SJSA1 (cell line): ENCODE measurements around the gene ANKRD2. TPM values are rescaled to one million over a fixed set of nuclear protein-coding genes. Genes with fewer than 3 reads are reported as not detected.
"Not testable (repeated sequence)": the region's sequence is repeated elsewhere in the genome, so short reads cannot be mapped to it uniquely, and the experiment has no call there.

ENCODE experiments used
- DNase-seq, 2 experiments: peaks; one replicate each; pipeline ENCODE4 v3.0.0-alpha.2; 2015 to 2020; ENCODE audit warnings: low spot score in 2 of 2, low read depth in 1 of 2
- H3K27ac ChIP-seq: fragments of 250-450 bp; sonication (Bioruptor Pico); 2 replicates; pipeline ENCODE4 v1.5.1; 2020; ENCODE audit warnings: mild to moderate bottlenecking, moderate library complexity
- H3K27me3 ChIP-seq: fragments of 250-450 bp; sonication (Bioruptor Pico); replicated peaks from 2 replicates; pipeline ENCODE4 v1.5.1; 2020; ENCODE audit warnings: mild to moderate bottlenecking, moderate library complexity
- H3K36me3 ChIP-seq: fragments of 250-450 bp; sonication (Bioruptor Pico); 2 replicates; pipeline ENCODE4 v1.5.1; 2020; ENCODE audit warnings: mild to moderate bottlenecking
- H3K4me1 ChIP-seq: fragments of 250-450 bp; sonication (Bioruptor Pico); replicated peaks from 2 replicates; pipeline ENCODE4 v1.6.1; 2021; ENCODE audit warnings: mild to moderate bottlenecking
- H3K4me3 ChIP-seq: fragments of 250-450 bp; sonication (Bioruptor Pico); 2 replicates; pipeline ENCODE4 v1.5.1; 2020; ENCODE audit warnings: mild to moderate bottlenecking
- H3K9me3 ChIP-seq: fragments of 250-450 bp; sonication (Bioruptor Pico); replicated peaks from 2 replicates; pipeline ENCODE4 v1.5.1; 2020; ENCODE audit warnings: mild to moderate bottlenecking
- total RNA-seq: library from RNA; depleted of rRNA; stranded (reverse); fragments of >200 nt; shearing (Covaris generic); gene quantifications from 2 replicates; pipeline ENCODE4 v1.2.3, GENCODE V29; 2014; rRNA removed

Gene ANKRD2, protein sequence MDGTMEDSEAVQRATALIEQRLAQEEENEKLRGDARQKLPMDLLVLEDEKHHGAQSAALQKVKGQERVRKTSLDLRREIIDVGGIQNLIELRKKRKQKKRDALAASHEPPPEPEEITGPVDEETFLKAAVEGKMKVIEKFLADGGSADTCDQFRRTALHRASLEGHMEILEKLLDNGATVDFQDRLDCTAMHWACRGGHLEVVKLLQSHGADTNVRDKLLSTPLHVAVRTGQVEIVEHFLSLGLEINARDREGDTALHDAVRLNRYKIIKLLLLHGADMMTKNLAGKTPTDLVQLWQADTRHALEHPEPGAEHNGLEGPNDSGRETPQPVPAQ
- total RNA-seq = 0.22 TPM in 1 of 2 replicates, not detected in the other

DNA sequence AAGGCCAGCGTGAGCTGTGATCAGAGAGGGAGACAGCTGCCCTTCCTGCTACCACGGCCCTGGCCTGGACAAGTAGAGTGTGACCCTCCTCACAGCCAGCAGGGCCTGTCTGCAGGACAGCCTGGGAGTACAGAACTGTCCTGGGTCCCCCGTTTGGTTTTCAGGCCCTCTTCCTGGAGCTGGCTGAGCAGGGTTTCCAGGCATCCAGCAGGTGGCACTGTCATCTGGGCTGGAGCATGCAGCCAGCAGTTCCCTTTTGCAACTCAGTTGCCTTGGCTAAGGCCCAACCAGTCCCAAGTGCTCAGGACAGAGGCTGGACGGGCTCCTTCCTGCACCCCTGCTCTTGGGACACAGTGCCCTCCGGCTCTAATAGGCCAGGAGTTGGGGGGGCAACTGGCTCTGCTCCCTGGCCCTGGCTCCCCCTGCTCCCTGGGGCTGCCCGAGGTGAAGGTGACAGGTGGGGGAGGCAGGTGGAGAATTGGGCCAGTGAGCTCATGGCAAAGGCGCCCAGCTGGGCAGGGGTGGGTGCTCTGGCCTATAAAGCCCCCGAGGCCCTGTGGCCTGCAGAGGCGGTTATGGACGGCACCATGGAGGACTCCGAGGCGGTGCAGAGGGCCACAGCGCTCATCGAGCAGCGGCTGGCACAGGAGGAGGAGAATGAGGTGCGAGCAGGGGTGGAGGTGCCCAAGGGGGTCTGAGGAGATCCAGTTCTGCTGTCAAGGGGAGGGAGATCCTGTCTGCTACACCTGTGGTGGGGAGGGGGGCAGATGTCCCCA is at the start of gene ANKRD2:
TSS of gene ANKRD2 (plus strand) at position 566 of the 776 bp plus-strand sequence. CDS start at position 576, 10 bp downstream.
- Histone ChIP-seq H3K27ac (no peak within 1 kb of the TSS), H3K4me3 (no peak within 1 kb of the TSS), H3K4me1 (peaks cover 25% of the 10 kb centered on the region), H3K9me3 (no peaks in the 10 kb centered on the region), H3K36me3 (peaks cover 4% of the 10 kb centered on the region; the same call in 1 of the 2 replicates), H3K27me3 (no peaks in the 10 kb centered on the region)
- DNase-seq = peak; percentile 42 to 78

DNA sequence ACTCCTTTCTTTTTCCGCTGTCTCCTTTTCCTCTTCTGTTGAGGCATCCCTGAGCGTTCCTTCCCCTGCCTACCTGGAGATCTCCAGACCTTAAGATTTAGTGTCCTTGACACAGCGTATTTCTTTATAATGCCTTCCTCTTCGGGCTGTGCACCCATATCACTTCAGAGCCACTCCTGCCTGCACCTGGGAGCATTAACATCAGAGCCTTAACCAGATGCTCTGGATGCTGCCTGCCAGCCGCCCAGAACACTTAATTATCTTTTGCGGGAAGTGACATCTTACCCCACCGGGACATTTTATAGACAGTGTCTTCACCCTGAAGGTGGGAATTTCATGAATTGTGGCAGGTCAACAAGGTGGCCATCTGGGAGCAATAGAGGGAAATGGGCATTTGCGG is 49.6 kb upstream of the ANKRD2 start:
- no peak overlapping the region for H3K27ac ChIP-seq
- DNase-seq = no peak
- no peaks in the 10 kb centered on the region for H3K27me3 ChIP-seq
- no peaks in the 10 kb centered on the region for H3K36me3 ChIP-seq
- H3K4me1 ChIP-seq = peaks cover 17% of the 10 kb centered on the region
- no peaks in the 10 kb centered on the region for H3K9me3 ChIP-seq
- no peak overlapping the region for H3K4me3 ChIP-seq

DNA sequence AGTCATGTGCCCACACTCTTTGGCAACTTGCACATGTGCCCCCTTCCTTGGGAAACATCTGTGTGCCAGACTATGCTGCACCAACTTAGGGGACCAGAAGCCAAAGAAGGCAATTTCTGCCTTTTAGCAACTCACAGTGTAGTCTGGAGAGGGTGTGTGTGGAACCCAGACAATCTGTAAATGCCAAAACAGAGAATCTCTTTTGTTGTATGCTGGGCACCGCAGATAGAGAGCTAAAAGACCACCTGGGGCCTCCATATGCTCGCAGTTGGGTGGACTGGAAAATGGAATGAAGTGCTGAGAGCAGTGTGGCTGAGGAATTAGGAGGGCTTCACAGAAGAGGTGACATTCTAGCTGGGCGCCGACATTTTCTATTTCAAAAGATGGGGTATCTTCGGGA is 47.5 kb upstream of the ANKRD2 start:
- no peak for DNase-seq
- Histone ChIP-seq H3K27ac (no peak overlapping the region), H3K4me3 (no peak overlapping the region), H3K4me1 (peaks cover 9% of the 10 kb centered on the region), H3K9me3 (no peaks in the 10 kb centered on the region), H3K27me3 (no peaks in the 10 kb centered on the region), H3K36me3 (no peaks in the 10 kb centered on the region)

DNA sequence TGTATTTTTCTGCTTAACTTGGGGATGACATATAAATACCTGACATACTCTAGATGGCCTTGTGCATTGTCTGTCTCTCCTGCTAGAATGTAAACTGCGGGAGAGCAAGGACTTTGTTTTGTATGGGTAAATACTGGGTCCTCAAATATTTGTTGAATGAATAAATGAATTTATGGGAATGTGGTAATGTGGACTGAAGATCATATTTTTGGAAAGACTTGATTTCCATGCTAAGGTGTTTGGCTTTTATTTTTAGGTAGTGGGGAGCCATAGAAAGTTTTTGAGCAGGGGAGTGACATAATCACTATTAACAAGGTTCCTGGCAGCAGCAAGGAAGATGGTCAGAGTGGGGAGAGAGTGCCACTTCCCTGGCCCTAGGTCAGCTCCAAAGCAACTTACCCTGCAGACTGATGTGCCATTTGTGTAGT is 46.9 kb upstream of the ANKRD2 start:
- DNase-seq = no peak
- Histone ChIP-seq H3K9me3 (no peaks in the 10 kb centered on the region), H3K4me3 (no peak overlapping the region)

DNA sequence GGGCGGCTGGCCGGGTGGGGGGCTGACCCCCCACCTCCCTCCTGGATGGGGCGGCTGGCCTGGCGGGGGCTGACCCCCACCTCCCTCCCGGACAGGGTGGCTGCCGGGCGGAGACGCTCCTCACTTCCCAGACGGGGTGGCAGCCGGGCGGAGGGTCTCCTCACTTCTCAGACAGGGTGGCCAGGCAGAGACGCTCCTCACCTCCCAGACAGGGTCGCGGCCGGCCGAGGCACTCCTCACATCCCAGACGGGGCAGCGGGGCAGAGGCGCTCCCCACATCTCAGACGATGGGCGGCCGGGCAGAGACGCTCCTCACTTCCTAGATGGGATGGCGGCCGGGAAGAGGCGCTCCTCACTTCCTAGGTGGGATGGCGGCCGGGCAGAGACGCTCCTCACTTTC is 43.7 kb upstream of the ANKRD2 start:
- not testable (repeated sequence) for H3K4me3 ChIP-seq, H3K27ac ChIP-seq, H3K9me3 ChIP-seq, DNase-seq, H3K27me3 ChIP-seq, H3K36me3 ChIP-seq
- peaks cover 20% of the 10 kb centered on the region for H3K4me1 ChIP-seq

More for the DNA sequence above, 46.9 kb upstream of the ANKRD2 start:
- Histone ChIP-seq H3K4me1 (peaks cover 9% of the 10 kb centered on the region), H3K27me3 (no peaks in the 10 kb centered on the region), H3K36me3 (no peaks in the 10 kb centered on the region), H3K27ac (no peak overlapping the region)

DNA sequence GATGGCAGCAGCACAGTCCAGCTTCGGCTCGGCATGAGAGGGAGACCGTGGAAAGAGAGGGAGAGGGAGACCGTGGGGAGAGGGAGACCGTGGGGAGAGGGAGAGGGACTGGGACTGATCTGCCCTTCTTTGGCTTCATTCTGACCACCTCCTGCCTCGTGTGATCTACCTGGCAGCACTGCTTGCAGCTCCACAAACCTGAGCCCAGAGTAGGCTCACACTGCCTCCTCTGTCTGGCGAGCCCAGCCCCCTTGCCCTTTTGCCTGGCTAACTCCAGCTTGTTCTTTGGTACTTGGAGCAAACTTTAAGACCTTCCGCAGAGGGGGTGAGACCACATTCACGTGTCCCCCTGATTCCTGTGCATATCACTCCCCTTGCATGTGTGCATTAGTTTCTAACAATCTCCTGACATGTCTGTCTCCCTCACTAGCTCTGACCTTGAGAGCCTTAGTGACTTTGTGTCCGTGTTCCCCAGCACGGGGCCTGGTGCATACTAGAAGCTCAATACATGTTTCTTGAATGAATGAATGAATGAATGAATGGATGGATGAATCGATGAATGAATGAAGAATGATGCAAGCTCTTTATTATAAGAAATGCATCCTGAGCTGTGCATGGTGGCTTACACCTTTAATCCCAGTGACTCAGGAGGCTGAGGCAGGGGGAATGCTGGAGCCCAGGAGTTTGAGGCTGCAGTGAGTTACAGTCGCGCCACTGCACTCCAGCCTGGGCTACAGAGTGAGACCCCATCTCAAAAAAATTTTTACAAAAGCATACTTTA is 42.7 kb upstream of the ANKRD2 start:
- no peaks in the 10 kb centered on the region for H3K27me3 ChIP-seq
- H3K9me3 ChIP-seq = no peaks in the 10 kb centered on the region

DNA sequence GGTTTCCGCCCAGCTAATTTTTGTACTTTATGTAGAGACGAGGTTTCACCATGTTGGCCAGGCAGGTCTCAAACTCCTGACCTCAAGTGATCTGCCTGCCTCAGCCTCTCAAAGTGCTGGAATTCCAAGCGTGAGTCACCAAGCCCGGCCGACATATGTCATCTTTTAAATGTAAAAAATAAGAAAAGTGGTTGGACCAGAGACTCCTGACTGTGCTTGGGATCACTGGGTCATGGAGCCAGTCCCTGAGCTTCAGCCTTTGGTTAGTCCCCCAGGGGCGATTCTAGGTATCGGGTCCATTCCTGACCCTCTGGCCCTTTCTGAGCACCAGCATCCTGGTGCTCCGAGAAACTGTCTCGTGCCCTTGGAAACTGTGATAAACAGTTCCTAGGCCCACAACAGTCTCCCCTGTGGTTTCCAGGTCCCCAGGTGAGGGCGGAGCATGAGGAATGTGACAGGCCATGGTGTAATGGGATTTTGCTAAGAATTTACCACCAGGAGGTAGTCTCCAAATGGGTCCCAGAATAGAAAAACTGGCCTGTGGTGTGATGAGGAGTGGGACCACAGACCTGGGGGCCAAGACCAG is 41.1 kb upstream of the ANKRD2 start:
- DNase-seq = peak in 1 of 2 experiments; percentile 12
- H3K4me3 ChIP-seq = no peak overlapping the region
- H3K27ac ChIP-seq = no peak overlapping the region

More for the DNA sequence above, 42.7 kb upstream of the ANKRD2 start:
- H3K4me3 ChIP-seq = no peak overlapping the region
- no peaks in the 10 kb centered on the region for H3K36me3 ChIP-seq
- DNase-seq = no peak
- peaks cover 20% of the 10 kb centered on the region for H3K4me1 ChIP-seq
- H3K27ac ChIP-seq = no peak overlapping the region

DNA sequence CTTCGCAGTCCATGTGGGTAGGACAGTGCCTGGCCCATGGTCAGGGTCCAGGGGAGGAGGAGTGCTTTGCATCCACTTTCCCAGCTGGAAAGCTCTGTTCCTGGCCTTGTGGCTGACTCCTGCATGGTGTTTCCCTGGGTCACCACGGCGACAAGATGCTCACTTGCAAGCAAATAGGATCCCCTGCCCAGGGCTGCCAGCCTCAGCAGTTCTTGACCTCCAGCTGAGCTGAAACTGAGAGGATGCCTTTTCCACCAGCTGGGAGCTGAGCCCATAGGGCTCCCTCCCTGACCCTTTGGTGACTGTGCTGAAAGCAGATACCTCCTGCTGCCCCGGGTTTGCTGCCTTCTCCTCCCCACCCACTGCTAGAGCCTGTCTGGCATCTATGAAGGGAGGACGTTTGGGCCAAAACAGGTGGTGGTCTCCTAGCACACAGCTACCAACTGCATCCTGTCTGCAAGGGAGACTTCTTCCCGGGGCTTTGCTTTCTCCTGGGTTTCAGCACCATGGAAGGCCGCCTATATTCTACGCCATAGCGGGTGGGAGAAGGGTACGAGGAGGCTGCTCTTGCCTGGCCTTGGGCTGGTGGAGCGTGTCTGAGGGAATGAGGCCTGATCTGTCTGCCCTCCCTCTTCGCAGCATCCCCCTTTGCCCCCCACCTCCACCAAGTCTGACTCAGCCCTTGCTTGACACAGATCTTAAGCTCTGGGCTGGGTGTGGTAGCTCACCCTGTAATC is 39.5 kb upstream of the ANKRD2 start:
- H3K4me1 ChIP-seq = peaks cover 11% of the 10 kb centered on the region
- no peak overlapping the region for H3K4me3 ChIP-seq
- H3K27me3 ChIP-seq = no peaks in the 10 kb centered on the region
- no peaks in the 10 kb centered on the region for H3K36me3 ChIP-seq
- no peak overlapping the region for H3K27ac ChIP-seq
- H3K9me3 ChIP-seq = no peaks in the 10 kb centered on the region
- no peak for DNase-seq

More for the DNA sequence above, 41.1 kb upstream of the ANKRD2 start:
- H3K4me1 ChIP-seq = peaks cover 11% of the 10 kb centered on the region
- H3K27me3 ChIP-seq = no peaks in the 10 kb centered on the region
- no peaks in the 10 kb centered on the region for H3K36me3 ChIP-seq
- H3K9me3 ChIP-seq = no peaks in the 10 kb centered on the region

DNA sequence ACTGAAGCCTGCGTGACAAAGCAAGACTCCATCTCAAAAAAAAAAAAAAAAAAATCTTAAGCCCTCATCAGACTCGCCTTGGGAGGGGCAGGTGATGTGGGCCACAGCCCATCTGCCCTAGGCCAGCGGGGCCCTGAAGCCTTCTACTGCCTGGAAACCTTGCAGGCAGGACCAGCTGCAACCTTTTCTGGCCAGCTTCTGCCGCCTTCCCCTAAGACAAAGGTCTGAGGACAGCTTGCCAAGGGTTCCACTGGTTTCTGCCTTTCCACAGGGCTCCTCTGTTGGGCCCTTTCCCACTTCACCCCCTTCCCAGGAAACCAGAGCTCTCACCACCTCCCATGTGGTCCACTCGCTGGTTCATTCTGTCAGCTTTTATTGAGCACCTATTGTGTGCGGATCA is 38.7 kb upstream of the ANKRD2 start:
- H3K27ac ChIP-seq = no peak overlapping the region
- H3K9me3 ChIP-seq = no peaks in the 10 kb centered on the region
- DNase-seq = no peak
- peaks cover 11% of the 10 kb centered on the region for H3K4me1 ChIP-seq
- no peaks in the 10 kb centered on the region for H3K36me3 ChIP-seq
- H3K27me3 ChIP-seq = no peaks in the 10 kb centered on the region
- no peak overlapping the region for H3K4me3 ChIP-seq

DNA sequence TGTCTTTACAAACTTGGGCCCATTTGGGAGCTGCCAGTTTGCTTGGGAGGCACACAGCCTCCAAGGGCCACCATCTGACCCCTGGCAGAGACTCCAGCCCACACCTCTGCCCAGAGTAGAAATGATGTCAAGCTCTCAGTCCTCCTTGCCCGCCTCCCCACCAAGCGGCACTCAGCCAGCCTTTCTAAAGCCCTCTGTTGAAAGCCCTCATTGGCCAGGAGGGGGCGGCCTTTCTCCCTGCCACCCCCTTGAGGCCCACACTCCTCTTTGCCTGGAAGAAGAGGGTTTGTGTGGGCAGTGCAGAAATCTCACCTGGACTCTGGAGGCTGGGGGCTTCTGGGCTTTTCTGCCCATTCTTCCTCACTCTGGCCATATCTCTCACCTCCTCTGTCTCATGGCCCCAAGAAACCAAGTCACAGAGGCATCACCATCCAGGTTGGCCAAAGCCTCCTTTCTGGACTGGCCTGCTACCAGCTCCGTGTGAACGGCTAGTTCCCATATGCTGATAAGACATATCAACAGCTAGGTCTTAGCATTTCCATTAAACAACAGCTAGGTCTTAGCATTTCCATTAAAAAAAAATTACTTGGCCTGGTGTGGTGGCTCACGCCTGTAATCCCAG is 37.7 kb upstream of the ANKRD2 start:
- no peak overlapping the region for H3K4me3 ChIP-seq
- H3K36me3 ChIP-seq = no peaks in the 10 kb centered on the region
- peaks cover 11% of the 10 kb centered on the region for H3K4me1 ChIP-seq
- no peaks in the 10 kb centered on the region for H3K9me3 ChIP-seq
- H3K27ac ChIP-seq = no peak overlapping the region
- DNase-seq = no peak
- no peaks in the 10 kb centered on the region for H3K27me3 ChIP-seq

DNA sequence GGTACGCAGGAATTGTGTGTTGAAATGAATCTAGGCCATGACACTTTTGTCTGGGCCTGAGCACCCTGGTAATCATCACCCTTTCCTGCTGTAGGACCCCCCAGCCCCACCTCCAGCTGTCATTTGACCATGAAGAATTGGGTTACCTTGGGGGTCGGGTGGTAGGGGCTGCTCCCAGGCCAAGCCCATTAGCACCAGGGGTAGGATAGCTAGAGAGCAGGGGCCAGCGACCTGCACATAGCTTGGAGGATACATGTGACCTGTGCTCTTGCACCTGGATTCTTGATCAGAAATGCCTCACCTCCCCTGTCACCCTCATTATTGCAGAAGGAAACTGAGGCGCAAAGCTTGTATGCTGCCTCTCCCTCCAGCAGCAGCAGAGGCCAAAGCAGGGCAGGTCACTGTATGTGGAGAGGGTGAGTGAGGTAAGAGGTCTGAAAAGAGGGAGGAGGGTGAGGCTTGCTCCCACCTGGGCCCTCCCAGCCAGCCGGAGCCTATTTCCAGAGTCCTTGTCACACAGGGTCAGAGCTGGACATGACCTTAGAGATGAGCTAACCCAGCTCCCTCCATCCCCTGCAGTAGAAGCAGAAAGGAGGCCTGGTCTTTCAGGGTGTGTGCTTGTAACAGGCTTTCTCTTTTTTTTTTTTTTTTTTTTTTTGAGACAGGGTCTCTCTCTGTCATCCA is 35.3 kb upstream of the ANKRD2 start:
- H3K36me3 ChIP-seq = no peaks in the 10 kb centered on the region
- no peak for DNase-seq
- H3K4me1 ChIP-seq = peaks cover 14% of the 10 kb centered on the region
- H3K27ac ChIP-seq = no peak overlapping the region
- H3K4me3 ChIP-seq = no peak overlapping the region
- no peaks in the 10 kb centered on the region for H3K27me3 ChIP-seq
- H3K9me3 ChIP-seq = no peaks in the 10 kb centered on the region

DNA sequence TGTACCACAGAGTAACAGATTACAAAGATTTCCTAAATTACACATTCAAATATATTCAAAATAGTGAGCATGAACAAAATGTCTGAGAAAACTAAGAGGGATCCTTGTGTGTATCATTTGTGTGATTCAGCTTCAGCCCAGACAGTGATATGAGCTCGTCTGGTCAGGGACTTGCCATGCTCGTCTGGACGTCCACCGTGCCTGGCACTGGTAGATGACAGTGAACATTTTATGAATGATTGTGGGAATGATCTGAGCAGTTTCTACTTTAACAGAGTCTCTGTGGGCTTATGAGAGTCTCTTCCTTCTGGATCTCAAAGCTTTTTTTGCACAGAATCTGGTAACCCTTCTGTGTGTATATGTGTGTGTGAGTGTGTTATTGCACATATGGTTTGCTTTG is 34.2 kb upstream of the ANKRD2 start:
- H3K36me3 ChIP-seq = no peaks in the 10 kb centered on the region
- H3K27me3 ChIP-seq = no peaks in the 10 kb centered on the region
- H3K9me3 ChIP-seq = no peaks in the 10 kb centered on the region
- no peak overlapping the region for H3K4me3 ChIP-seq
- DNase-seq = no peak
- peaks cover 23% of the 10 kb centered on the region for H3K4me1 ChIP-seq
- H3K27ac ChIP-seq = no peak overlapping the region
